ENCODE measurements around the gene PQBP1. TPM values are rescaled to one million over a fixed set of nuclear protein-coding genes. Genes with fewer than 3 reads are reported as not detected.
A peak's percentile ranks its signal among the peaks of the same experiment; 100 is the strongest.

The PQBP1 gene
- total RNA-seq, 2 donors from 2014 or later, result 37.1 to 76.6 TPM

GRCh38 chrX:48934581-48935300, 37.0 kb downstream of the PQBP1 start:
- intact Hi-C loops (cut with DNase I), result no loop called here
- H3K27ac ChIP-seq, result no peak overlapping the region
- WGBS, result 84% methylated on average over 7 of the region's 7 CpGs
- no peaks in the 10 kb centered on the region for H3K4me1 ChIP-seq (replicated peaks)
- no peaks in the 10 kb centered on the region for H3K27me3 ChIP-seq (replicated peaks; ENCODE audit: insufficient read depth)
- DNase-seq (ENCODE audit: low spot score), result no peak
- no peak overlapping the region for H3K4me3 ChIP-seq
- H3K9me3 ChIP-seq, result no peaks in the 10 kb centered on the region
- no peaks in the 10 kb centered on the region for H3K36me3 ChIP-seq
- TF ChIP-seq POLR2A (IDR thresholded peaks at IDR 0.05) (no peak), POLR2AphosphoS5 (IDR thresholded peaks at IDR 0.05) (no peak)
- TF ChIP-seq, protein P1, sequence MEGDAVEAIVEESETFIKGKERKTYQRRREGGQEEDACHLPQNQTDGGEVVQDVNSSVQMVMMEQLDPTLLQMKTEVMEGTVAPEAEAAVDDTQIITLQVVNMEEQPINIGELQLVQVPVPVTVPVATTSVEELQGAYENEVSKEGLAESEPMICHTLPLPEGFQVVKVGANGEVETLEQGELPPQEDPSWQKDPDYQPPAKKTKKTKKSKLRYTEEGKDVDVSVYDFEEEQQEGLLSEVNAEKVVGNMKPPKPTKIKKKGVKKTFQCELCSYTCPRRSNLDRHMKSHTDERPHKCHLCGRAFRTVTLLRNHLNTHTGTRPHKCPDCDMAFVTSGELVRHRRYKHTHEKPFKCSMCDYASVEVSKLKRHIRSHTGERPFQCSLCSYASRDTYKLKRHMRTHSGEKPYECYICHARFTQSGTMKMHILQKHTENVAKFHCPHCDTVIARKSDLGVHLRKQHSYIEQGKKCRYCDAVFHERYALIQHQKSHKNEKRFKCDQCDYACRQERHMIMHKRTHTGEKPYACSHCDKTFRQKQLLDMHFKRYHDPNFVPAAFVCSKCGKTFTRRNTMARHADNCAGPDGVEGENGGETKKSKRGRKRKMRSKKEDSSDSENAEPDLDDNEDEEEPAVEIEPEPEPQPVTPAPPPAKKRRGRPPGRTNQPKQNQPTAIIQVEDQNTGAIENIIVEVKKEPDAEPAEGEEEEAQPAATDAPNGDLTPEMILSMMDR (IDR thresholded peaks at IDR 0.05), result no peak

- H3K4me1 ChIP-seq (replicated peaks), result no peaks in the 10 kb centered on the region
- H3K36me3 ChIP-seq, result no peaks in the 10 kb centered on the region
- no peak for TF ChIP-seq POLR2A (IDR thresholded peaks at IDR 0.05)
- TF ChIP-seq POLR2AphosphoS5 (IDR thresholded peaks at IDR 0.05), result no peak
- TF ChIP-seq, protein P1 (IDR thresholded peaks at IDR 0.05), result no peak
- intact Hi-C loops (cut with DNase I), result no loop called here
- H3K27ac ChIP-seq, result no peak overlapping the region
- 100% methylated on average over 1 of the region's 1 CpG for WGBS
- DNase-seq (ENCODE audit: low spot score), result no peak
- H3K9me3 ChIP-seq, result no peaks in the 10 kb centered on the region
- no peaks in the 10 kb centered on the region for H3K27me3 ChIP-seq (replicated peaks; ENCODE audit: insufficient read depth)
- H3K4me3 ChIP-seq, result no peak overlapping the region
Measured at GRCh38 chrX:48935301-48935670, 37.6 kb downstream of the PQBP1 start.

- TF ChIP-seq POLR2AphosphoS5 (IDR thresholded peaks at IDR 0.05) (no peak), POLR2A (IDR thresholded peaks at IDR 0.05) (no peak)
- TF ChIP-seq, protein P1 (IDR thresholded peaks at IDR 0.05), result no peak
- no peak for DNase-seq (ENCODE audit: low spot score)
- WGBS, result 94% methylated on average over 8 of the region's 8 CpGs
- H3K9me3 ChIP-seq, result no peaks in the 10 kb centered on the region
- no peaks in the 10 kb centered on the region for H3K27me3 ChIP-seq (replicated peaks; ENCODE audit: insufficient read depth)
- H3K27ac ChIP-seq, result no peak overlapping the region
- H3K36me3 ChIP-seq, result no peaks in the 10 kb centered on the region
- intact Hi-C loops (cut with DNase I), result no loop called here
- H3K4me1 ChIP-seq (replicated peaks), result no peaks in the 10 kb centered on the region
- H3K4me3 ChIP-seq, result no peak overlapping the region
Measured at GRCh38 chrX:48936429-48937053, 38.8 kb downstream of the PQBP1 start.

DNA sequence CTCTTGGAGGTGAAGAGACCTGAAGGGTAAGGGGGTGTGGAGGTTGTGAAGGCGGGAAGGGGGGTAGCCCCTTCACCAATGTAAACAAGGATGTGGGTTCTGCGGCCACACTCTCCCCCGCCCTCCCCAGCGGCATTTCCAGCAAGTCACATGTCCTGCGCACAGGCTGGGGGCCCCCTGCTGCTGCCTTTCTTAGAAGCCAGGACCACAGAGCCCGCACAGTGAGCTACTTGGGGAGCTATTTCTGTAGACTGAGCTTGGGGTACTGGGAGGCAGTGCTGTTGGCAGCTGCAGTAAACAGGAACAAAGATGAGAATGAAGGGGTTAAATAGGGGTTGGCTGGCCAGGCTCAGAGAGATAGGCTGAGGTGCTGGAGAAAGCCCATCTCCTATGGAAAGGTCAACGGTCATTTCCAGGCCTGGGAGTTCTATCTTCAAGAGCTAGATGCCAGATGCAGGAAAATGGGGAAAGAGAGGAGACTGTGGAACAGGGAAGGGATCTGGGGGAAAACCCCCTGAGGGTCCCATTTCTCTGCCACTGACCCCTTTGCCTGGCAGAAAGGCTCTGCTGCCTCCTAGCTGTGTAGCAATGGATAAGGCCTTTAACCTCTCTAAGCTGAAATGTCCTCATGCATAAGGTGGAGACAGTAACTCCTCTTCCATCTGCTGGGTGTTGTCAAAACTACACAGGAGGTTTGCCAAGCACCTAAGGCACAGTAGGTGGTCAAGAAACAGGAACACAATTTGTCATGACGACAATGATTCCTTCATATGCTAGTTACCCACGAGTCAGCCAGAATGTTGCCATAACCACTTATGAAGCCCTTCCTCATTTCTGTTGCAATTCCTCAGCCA, 39.6 kb downstream of the PQBP1 start:
- WGBS, result 42% methylated on average over 9 of the region's 9 CpGs
- no peak overlapping the region for H3K27ac ChIP-seq
- no peaks in the 10 kb centered on the region for H3K4me1 ChIP-seq (replicated peaks)
- intact Hi-C loops (cut with DNase I), result no loop called here
- no peaks in the 10 kb centered on the region for H3K36me3 ChIP-seq
- H3K4me3 ChIP-seq, result no peak overlapping the region
- H3K9me3 ChIP-seq, result no peaks in the 10 kb centered on the region
- no peaks in the 10 kb centered on the region for H3K27me3 ChIP-seq (replicated peaks; ENCODE audit: insufficient read depth)
- no peak for TF ChIP-seq POLR2A (IDR thresholded peaks at IDR 0.05)
- no peak for TF ChIP-seq POLR2AphosphoS5 (IDR thresholded peaks at IDR 0.05)
- TF ChIP-seq, protein P1 (IDR thresholded peaks at IDR 0.05), result no peak
- DNase-seq (ENCODE audit: low spot score), result peak; percentile 9

Measured in prostate gland (tissue), 2 donors.